GM19238 (cell line): ENCODE data around the gene CCM2.

ENCODE experiments used
- DNase-seq: peaks from one replicate; pipeline ENCODE4 v3.0.0; 2011; ENCODE audit warnings: low spot score; ENCODE audit not compliant: insufficient read length

CCM2 gene

GRCh38 chr7:45080958-45081669 is 81.1 kb downstream of the CCM2 start:
- DNase-seq, result no peak

- DNase-seq, result no peak
These were observed 81.6 kb downstream of the CCM2 start for GRCh38 chr7:45081670-45081974.

- no peak for DNase-seq
These were observed 82.2 kb downstream of the CCM2 start for GRCh38 chr7:45082031-45082830.

- no peak for DNase-seq
These were observed 82.9 kb downstream of the CCM2 start for GRCh38 chr7:45082831-45083331.

- DNase-seq, result no peak
These were observed 84.3 kb downstream of the CCM2 start for GRCh38 chr7:45084336-45084735.

- no peak for DNase-seq
These were observed 85.1 kb downstream of the CCM2 start for GRCh38 chr7:45084901-45085618.

- no peak for DNase-seq
These were observed 85.7 kb downstream of the CCM2 start for GRCh38 chr7:45085619-45086200.

GRCh38 chr7:45086331-45087065 is 86.5 kb downstream of the CCM2 start:
- DNase-seq, result no peak

GRCh38 chr7:45087301-45088145 is 87.5 kb downstream of the CCM2 start:
- no peak for DNase-seq

- no peak for DNase-seq
These were observed 88.2 kb downstream of the CCM2 start for GRCh38 chr7:45088146-45088701.

GRCh38 chr7:45088821-45089340 is 88.9 kb downstream of the CCM2 start, which contains the start of gene NACAD:
Gene NACAD (minus strand): TSS chr7:45088969. CDS start chr7:45088894, 75 bp downstream.
- no peak for DNase-seq

GRCh38 chr7:45089341-45089891 is 89.4 kb downstream of the CCM2 start:
- DNase-seq, result peak; percentile 56

GRCh38 chr7:45092100-45092930 is 92.3 kb downstream of the CCM2 start:
- no peak for DNase-seq

- DNase-seq, result no peak
These were observed 92.9 kb downstream of the CCM2 start for GRCh38 chr7:45092931-45093235.

- no peak for DNase-seq
These were observed 99.2 kb downstream of the CCM2 start for GRCh38 chr7:45098983-45099839.

GRCh38 chr7:45099891-45100760 is 100.1 kb downstream of the CCM2 start:
- no peak for DNase-seq
